Esophagus muscularis mucosa (tissue), 4 donors: Measurements from ENCODE around the gene KAT7. TPM values are rescaled to one million over a fixed set of nuclear protein-coding genes. Genes with fewer than 3 reads are reported as not detected.

Source experiments
- DNase-seq: peaks from one replicate; pipeline ENCODE4 v3.0.0-alpha.2; 2017; ENCODE audit errors: extremely low spot score
- H3K27ac ChIP-seq, 4 donors: fragments of 200-600 bp; sonication (generic); replicated peaks in 1 of 4; 1 replicate in 3 of 4; 2 replicates in 1 of 4; pipeline ENCODE4 v1.5.1; 2016 to 2019; ENCODE audit warnings: mild to moderate bottlenecking in 1 of 4
- H3K27me3 ChIP-seq, 4 donors: fragments of 200-600 bp; sonication (generic); one replicate each; pipeline versions ENCODE4 v1.5.1 to v1.6.0; 2016 to 2019
- H3K36me3 ChIP-seq, 4 donors: fragments of 200-600 bp; sonication (generic); one replicate each; pipeline ENCODE4 v1.5.1; 2016 to 2019
- H3K4me1 ChIP-seq, 4 donors: fragments of 200-600 bp; sonication (generic); one replicate each; pipeline ENCODE4 v1.5.1; 2016 to 2019
- H3K4me3 ChIP-seq, 4 donors: fragments of 200-600 bp; sonication (generic); 1 replicate in 2 of 4; 2 replicates in 2 of 4; pipeline ENCODE4 v1.5.1; 2016 to 2019; ENCODE audit warnings: mild to moderate bottlenecking in 4 of 4, moderate library complexity in 1 of 4
- H3K9me3 ChIP-seq, 4 donors: fragments of 200-600 bp; sonication (generic); 1 replicate in 3 of 4; 2 replicates in 1 of 4; pipeline ENCODE4 v1.5.1; 2016 to 2019
- EP300 ChIP-seq: sonication (generic); formaldehyde crosslinking; IDR thresholded peaks from one replicate; pipeline ENCODE4 v1.6.1; 2017; ENCODE audit warnings: antibody characterized with exemption
- POLR2A ChIP-seq: fragments of 450-650 bp; IDR thresholded peaks from one replicate; pipeline ENCODE4 v1.6.1; 2017; ENCODE audit warnings: antibody characterized with exemption, moderate library complexity, mild to moderate bottlenecking, low read depth
- POLR2AphosphoS5 ChIP-seq, 2 donors: sonication (generic); formaldehyde crosslinking; IDR thresholded peaks; one replicate each; pipeline ENCODE4 v1.6.1; 2017; ENCODE audit warnings: antibody characterized with exemption in 2 of 2
- WGBS: methylation state at CpG from one replicate; pipeline ENCODE4 v1.1.5; 2018; 5-methylcytosine and 5-hydroxymethylcytosine counted together
- intact Hi-C: fragments of 100-400 bp; cut with DNase I; formaldehyde crosslinking; loops from one replicate; pipeline ENCODE4 v1.15.1; 2023
- total RNA-seq, 4 donors: library from RNA; depleted of rRNA; stranded (reverse); fragments of >200 nt; gene quantifications; one replicate each; pipeline versions ENCODE4 v1.1.0 to v1.2.1, GENCODE V29; 2016
- TF ChIP-seq, protein P1 (sequence below), 3 experiments: fragments of 200-600 bp in 2 of 3; fragments of 450-650 bp in 1 of 3; sonication (generic) in 2 of 3; IDR thresholded peaks; one replicate each; pipeline ENCODE4 v1.5.1; 2017 to 2019; ENCODE audit warnings: antibody characterized with exemption in 3 of 3, mild to moderate bottlenecking in 2 of 3, moderate library complexity in 1 of 3

Gene KAT7
- total RNA-seq, 4 donors from 2014 or later: 29.5 to 48.1 (median 43.4) TPM

DNA sequence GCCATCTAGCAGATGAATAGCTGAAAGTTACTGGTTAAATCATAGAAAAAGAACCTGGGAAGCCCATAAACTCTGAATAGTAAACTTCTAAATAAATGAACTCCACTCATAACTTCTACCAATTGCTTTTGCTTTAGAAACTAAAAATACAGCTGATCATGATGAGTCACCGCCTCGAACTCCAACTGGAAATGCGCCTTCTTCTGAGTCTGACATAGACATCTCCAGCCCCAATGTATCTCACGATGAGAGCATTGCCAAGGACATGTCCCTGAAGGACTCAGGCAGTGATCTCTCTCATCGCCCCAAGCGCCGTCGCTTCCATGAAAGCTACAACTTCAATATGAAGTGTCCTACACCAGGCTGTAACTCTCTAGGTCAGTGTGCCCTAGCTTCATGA lies 9.7 kb downstream of the KAT7 start:
- intact Hi-C loops: no loop called here

DNA sequence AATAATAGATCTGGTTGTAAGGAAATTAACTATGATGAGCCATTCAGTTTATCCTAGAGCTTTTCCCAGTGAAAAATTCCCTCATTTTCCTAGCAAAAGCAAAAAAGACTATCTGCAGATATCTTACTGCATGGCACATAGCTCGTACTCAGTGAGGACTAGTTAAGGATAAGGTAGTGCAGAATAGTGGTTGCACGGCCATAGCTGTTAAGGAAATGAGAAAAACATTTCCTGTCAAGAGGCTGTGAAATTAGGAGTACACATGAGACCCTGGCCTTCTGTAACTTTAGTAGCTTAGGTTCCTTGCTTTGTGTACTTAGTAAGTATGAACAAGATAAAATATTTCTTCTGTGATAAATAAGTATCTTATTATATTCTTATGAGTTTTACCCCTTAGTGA lies 10.3 kb downstream of the KAT7 start:
- 74% methylated on average over 2 of the region's 2 CpGs for WGBS
- H3K27me3 ChIP-seq: no peaks in the 10 kb centered on the region
- no peak for DNase-seq
- TF ChIP-seq POLR2A (no peak), EP300 (no peak), POLR2AphosphoS5 (IDR thresholded peaks at IDR 0.05) (no peak)
- TF ChIP-seq, protein P1, sequence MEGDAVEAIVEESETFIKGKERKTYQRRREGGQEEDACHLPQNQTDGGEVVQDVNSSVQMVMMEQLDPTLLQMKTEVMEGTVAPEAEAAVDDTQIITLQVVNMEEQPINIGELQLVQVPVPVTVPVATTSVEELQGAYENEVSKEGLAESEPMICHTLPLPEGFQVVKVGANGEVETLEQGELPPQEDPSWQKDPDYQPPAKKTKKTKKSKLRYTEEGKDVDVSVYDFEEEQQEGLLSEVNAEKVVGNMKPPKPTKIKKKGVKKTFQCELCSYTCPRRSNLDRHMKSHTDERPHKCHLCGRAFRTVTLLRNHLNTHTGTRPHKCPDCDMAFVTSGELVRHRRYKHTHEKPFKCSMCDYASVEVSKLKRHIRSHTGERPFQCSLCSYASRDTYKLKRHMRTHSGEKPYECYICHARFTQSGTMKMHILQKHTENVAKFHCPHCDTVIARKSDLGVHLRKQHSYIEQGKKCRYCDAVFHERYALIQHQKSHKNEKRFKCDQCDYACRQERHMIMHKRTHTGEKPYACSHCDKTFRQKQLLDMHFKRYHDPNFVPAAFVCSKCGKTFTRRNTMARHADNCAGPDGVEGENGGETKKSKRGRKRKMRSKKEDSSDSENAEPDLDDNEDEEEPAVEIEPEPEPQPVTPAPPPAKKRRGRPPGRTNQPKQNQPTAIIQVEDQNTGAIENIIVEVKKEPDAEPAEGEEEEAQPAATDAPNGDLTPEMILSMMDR (IDR thresholded peaks at IDR 0.05): no peak
- peaks cover 5 to 54% (median 32%) of the 10 kb centered on the region in 4 donors for H3K4me1 ChIP-seq
- H3K4me3 ChIP-seq: no peak overlapping the region
- H3K9me3 ChIP-seq: no peaks in the 10 kb centered on the region
- peaks cover 41 to 96% (median 82%) of the 10 kb centered on the region in 4 donors for H3K36me3 ChIP-seq
- intact Hi-C loops: no loop called here
- no peak overlapping the region for H3K27ac ChIP-seq

More for the DNA sequence above, 9.7 kb downstream of the KAT7 start:
- no peak for DNase-seq
- no peak overlapping the region for H3K27ac ChIP-seq
- 73% methylated on average over 8 of the region's 8 CpGs for WGBS
- H3K9me3 ChIP-seq: no peaks in the 10 kb centered on the region
- no peak overlapping the region for H3K4me3 ChIP-seq
- no peaks in the 10 kb centered on the region for H3K27me3 ChIP-seq
- peaks cover 6 to 60% (median 37%) of the 10 kb centered on the region in 4 donors for H3K4me1 ChIP-seq
- peaks cover 41 to 96% (median 82%) of the 10 kb centered on the region in 4 donors for H3K36me3 ChIP-seq
- TF ChIP-seq, protein P1 (IDR thresholded peaks at IDR 0.05): no peak
- no peak for TF ChIP-seq POLR2AphosphoS5 (IDR thresholded peaks at IDR 0.05)
- no peak for TF ChIP-seq EP300
- no peak for TF ChIP-seq POLR2A

DNA sequence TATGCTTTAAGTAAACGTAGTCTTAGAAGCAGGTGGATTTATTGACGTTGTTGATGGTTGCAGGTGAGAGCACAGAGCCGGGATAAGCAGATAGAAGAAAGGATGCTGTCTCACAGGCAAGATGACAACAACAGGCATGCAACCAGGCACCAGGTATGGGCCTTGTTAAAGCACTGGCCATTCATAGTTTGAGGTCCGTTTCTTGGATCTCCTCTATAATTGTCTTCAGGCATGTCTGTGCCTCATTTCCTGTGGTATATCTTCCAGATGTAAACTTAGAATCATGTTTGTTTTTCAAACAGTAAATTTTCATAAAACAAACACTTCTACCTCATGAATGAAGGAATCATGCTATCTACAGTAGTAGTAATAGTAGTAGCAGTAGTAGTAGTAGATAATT lies 20.6 kb downstream of the KAT7 start:
- 81% methylated on average over 4 of the region's 4 CpGs for WGBS
- Histone ChIP-seq H3K4me3 (no peak overlapping the region), H3K36me3 (peaks cover 54 to 97% (median 87%) of the 10 kb centered on the region in 4 donors), H3K4me1 (peaks cover 0 to 31% (median 5%) of the 10 kb centered on the region in 4 donors), H3K27me3 (no peaks in the 10 kb centered on the region), H3K27ac (no peak overlapping the region), H3K9me3 (no peaks in the 10 kb centered on the region)
- DNase-seq: no peak
- no peak for TF ChIP-seq EP300
- TF ChIP-seq, protein P1 (IDR thresholded peaks at IDR 0.05): no peak
- no peak for TF ChIP-seq POLR2A
- TF ChIP-seq POLR2AphosphoS5 (IDR thresholded peaks at IDR 0.05): no peak
- intact Hi-C loops: no loop called here

DNA sequence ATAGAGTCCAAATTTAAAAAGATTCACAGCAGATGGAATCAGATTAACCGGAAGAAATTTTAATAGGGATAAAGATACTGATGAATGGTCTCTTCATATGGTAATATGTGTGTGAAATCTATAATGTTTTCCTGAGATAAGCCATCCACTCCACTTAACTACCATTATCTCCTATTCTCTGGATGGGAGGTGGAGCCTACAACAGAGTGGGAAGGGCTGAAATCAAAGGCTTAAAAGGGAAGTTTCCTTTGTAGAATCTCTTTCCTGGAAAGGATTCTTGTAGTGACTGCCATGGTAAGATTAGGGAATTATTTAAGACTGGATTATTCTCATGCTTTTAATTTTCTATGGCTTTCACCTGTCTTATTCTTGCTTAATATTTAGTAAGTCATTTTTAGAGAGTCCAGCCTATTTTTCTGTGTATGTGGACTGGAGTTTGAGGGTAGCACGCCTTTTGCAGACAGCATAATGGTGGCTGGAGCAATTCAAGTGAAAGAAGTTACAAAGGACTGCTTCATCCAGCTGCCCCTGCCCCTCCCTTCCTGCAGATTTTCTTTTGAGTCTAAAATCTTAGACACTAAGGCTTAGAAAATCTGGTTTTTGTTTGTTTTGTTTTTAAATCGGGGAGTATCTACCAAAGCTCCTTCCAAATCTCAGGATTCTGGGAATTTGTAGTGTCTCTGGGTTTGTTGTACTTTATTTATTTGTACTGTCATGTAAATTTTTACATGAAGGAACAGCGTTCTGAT lies 26.5 kb downstream of the KAT7 start:
- intact Hi-C loops: no loop called here
- H3K27ac ChIP-seq: peak overlapping the region; percentile 60 to 75 (median 69)
- WGBS: 65% methylated on average over 4 of the region's 4 CpGs
- no peak for DNase-seq
- TF ChIP-seq EP300: no peak
- no peak for TF ChIP-seq POLR2A
- TF ChIP-seq, protein P1 (IDR thresholded peaks at IDR 0.05): no peak
- no peak for TF ChIP-seq POLR2AphosphoS5 (IDR thresholded peaks at IDR 0.05)
- H3K4me1 ChIP-seq: peaks cover 11 to 50% (median 48%) of the 10 kb centered on the region in 4 donors
- peaks cover 36 to 81% (median 68%) of the 10 kb centered on the region in 4 donors for H3K36me3 ChIP-seq
- H3K9me3 ChIP-seq: no peaks in the 10 kb centered on the region
- no peaks in the 10 kb centered on the region for H3K27me3 ChIP-seq
- no peak overlapping the region for H3K4me3 ChIP-seq
